Suprapubic skin (tissue), 4 donors: ENCODE data around the gene SETD2. TPM values are rescaled to one million over a fixed set of nuclear protein-coding genes. Genes with fewer than 3 reads are reported as not detected.

ENCODE experiments used
- DNase-seq, 2 donors: peaks; one replicate each; pipeline ENCODE4 v3.0.0-alpha.2; 2019; ENCODE audit warnings: low spot score in 2 of 2
- H3K27ac ChIP-seq: fragments of 200-600 bp; sonication (generic); one replicate; pipeline ENCODE4 v1.5.1; 2019
- H3K27me3 ChIP-seq: fragments of 200-600 bp; sonication (generic); one replicate; pipeline ENCODE4 v1.5.1; 2019
- H3K36me3 ChIP-seq: fragments of 200-600 bp; sonication (generic); one replicate; pipeline ENCODE4 v1.5.1; 2019
- H3K4me1 ChIP-seq: fragments of 200-600 bp; sonication (generic); one replicate; pipeline ENCODE4 v1.5.1; 2019
- H3K4me3 ChIP-seq: fragments of 200-600 bp; sonication (generic); one replicate; pipeline ENCODE4 v1.5.1; 2019; ENCODE audit warnings: mild to moderate bottlenecking
- H3K9me3 ChIP-seq: fragments of 200-600 bp; sonication (generic); one replicate; pipeline ENCODE4 v1.5.1; 2019
- CTCF ChIP-seq, 2 donors: fragments of 200-600 bp in 1 of 2; fragments of 450-650 bp in 1 of 2; sonication (generic) in 1 of 2; IDR thresholded peaks; one replicate each; pipeline ENCODE4 v1.5.1; 2016 to 2019; ENCODE audit warnings: antibody characterized with exemption in 2 of 2, mild to moderate bottlenecking in 1 of 2, moderate library complexity in 1 of 2
- EP300 ChIP-seq: sonication (generic); formaldehyde crosslinking; IDR thresholded peaks from one replicate; pipeline ENCODE4 v1.6.1; 2017; ENCODE audit warnings: antibody characterized with exemption
- POLR2A ChIP-seq, 2 donors: fragments of 450-650 bp; IDR thresholded peaks; one replicate each; pipeline ENCODE4 v1.6.1; 2017; ENCODE audit warnings: antibody characterized with exemption in 2 of 2, mild to moderate bottlenecking in 2 of 2, moderate library complexity in 2 of 2
- POLR2AphosphoS5 ChIP-seq, 3 donors: sonication (generic); formaldehyde crosslinking; IDR thresholded peaks; one replicate each; pipeline ENCODE4 v1.6.1; 2017; ENCODE audit warnings: antibody characterized with exemption in 3 of 3
- WGBS: methylation state at CpG from one replicate; pipeline ENCODE4 v1.1.5; 2018; 5-methylcytosine and 5-hydroxymethylcytosine counted together
- total RNA-seq, 4 donors: library from RNA; depleted of rRNA; stranded (reverse); fragments of >200 nt; gene quantifications; one replicate each; pipeline ENCODE4 v1.1.0, GENCODE V29; 2016

SETD2 gene
- total RNA-seq, 4 donors from 2014 or later, result 41.4 to 78.6 (median 53.4) TPM

- Histone ChIP-seq H3K4me3 (no peak overlapping the region), H3K36me3 (peaks cover 87% of the 10 kb centered on the region), H3K27me3 (no peaks in the 10 kb centered on the region), H3K4me1 (no peaks in the 10 kb centered on the region), H3K27ac (no peak overlapping the region), H3K9me3 (no peaks in the 10 kb centered on the region)
- WGBS, result 70% methylated on average over 10 of the region's 12 CpGs
- no peak for DNase-seq
- TF ChIP-seq POLR2AphosphoS5 (IDR thresholded peaks at IDR 0.05) (no peak), POLR2A (IDR thresholded peaks at IDR 0.05) (no peak), EP300 (no peak), CTCF (IDR thresholded peaks at IDR 0.05) (no peak)
These were observed 167.0 kb downstream of the SETD2 start for GRCh38 chr3:46996689-46997452.

GRCh38 chr3:46995901-46996562, 167.9 kb downstream of the SETD2 start:
- H3K4me1 ChIP-seq, result no peaks in the 10 kb centered on the region
- H3K27me3 ChIP-seq, result no peaks in the 10 kb centered on the region
- no peak for DNase-seq
- no peak overlapping the region for H3K4me3 ChIP-seq
- no peaks in the 10 kb centered on the region for H3K9me3 ChIP-seq
- H3K36me3 ChIP-seq, result peaks cover 86% of the 10 kb centered on the region
- no peak overlapping the region for H3K27ac ChIP-seq
- WGBS, result 94% methylated on average over 10 of the region's 22 CpGs
- TF ChIP-seq CTCF (IDR thresholded peaks at IDR 0.05) (no peak), EP300 (no peak), POLR2AphosphoS5 (IDR thresholded peaks at IDR 0.05) (no peak), POLR2A (IDR thresholded peaks at IDR 0.05) (no peak)

- H3K36me3 ChIP-seq, result peaks cover 86% of the 10 kb centered on the region
- TF ChIP-seq CTCF (IDR thresholded peaks at IDR 0.05), result no peak
- TF ChIP-seq EP300, result no peak
- TF ChIP-seq POLR2A (IDR thresholded peaks at IDR 0.05), result no peak
- no peak for TF ChIP-seq POLR2AphosphoS5 (IDR thresholded peaks at IDR 0.05)
- no peak overlapping the region for H3K4me3 ChIP-seq
- H3K27me3 ChIP-seq, result no peaks in the 10 kb centered on the region
- no peaks in the 10 kb centered on the region for H3K9me3 ChIP-seq
- no peak for DNase-seq
- H3K4me1 ChIP-seq, result no peaks in the 10 kb centered on the region
- 96% methylated on average over 5 of the region's 29 CpGs for WGBS
- H3K27ac ChIP-seq, result no peak overlapping the region
These were observed 168.8 kb downstream of the SETD2 start for GRCh38 chr3:46994801-46995731.

GRCh38 chr3:46993986-46994385, 169.9 kb downstream of the SETD2 start:
- no peaks in the 10 kb centered on the region for H3K9me3 ChIP-seq
- H3K4me1 ChIP-seq, result peaks cover 5% of the 10 kb centered on the region
- H3K27ac ChIP-seq, result no peak overlapping the region
- H3K27me3 ChIP-seq, result no peaks in the 10 kb centered on the region
- H3K4me3 ChIP-seq, result no peak overlapping the region
- peaks cover 86% of the 10 kb centered on the region for H3K36me3 ChIP-seq
- 83% methylated on average over 2 of the region's 7 CpGs for WGBS
- TF ChIP-seq POLR2AphosphoS5 (IDR thresholded peaks at IDR 0.05), result no peak
- no peak for DNase-seq

- H3K4me3 ChIP-seq, result no peak overlapping the region
- no peak for DNase-seq
- H3K4me1 ChIP-seq, result peaks cover 12% of the 10 kb centered on the region
- 83% methylated on average over 2 of the region's 2 CpGs for WGBS
- no peaks in the 10 kb centered on the region for H3K27me3 ChIP-seq
- TF ChIP-seq EP300 (no peak), CTCF (IDR thresholded peaks at IDR 0.05) (no peak), POLR2A (IDR thresholded peaks at IDR 0.05) (no peak), POLR2AphosphoS5 (IDR thresholded peaks at IDR 0.05) (no peak)
- no peaks in the 10 kb centered on the region for H3K9me3 ChIP-seq
- H3K36me3 ChIP-seq, result peaks cover 85% of the 10 kb centered on the region
- H3K27ac ChIP-seq, result no peak overlapping the region
These were observed 170.6 kb downstream of the SETD2 start for GRCh38 chr3:46993292-46993691.
